GM13977 (cell line): ENCODE measurements around the gene THOC2.
"Not testable (repeated sequence)": the region's sequence is repeated elsewhere in the genome, so short reads cannot be mapped to it uniquely, and the experiment has no call there.

Experiments
- DNase-seq: peaks from one replicate; pipeline ENCODE4 v3.0.0; 2012; ENCODE audit warnings: low spot score
- CTCF ChIP-seq: IDR thresholded peaks from 2 replicates; pipeline ENCODE4 v1.5.1; 2012; ENCODE audit warnings: mild to moderate bottlenecking, control low read depth; ENCODE audit not compliant: insufficient read depth; ENCODE audit errors: extremely low read depth, missing control alignments
- in situ Hi-C: fragments of 300-500 bp; cut with MboI; formaldehyde crosslinking; loops from one replicate; pipeline ENCODE4 v1.12.0; 2022; ENCODE audit warnings: low sequenced_read_pairs, low pct_unique_long_range_greater_than_20kb, mixed read lengths, inconsistent platforms; ENCODE audit not compliant: unreplicated experiment

THOC2 gene

GRCh38 chrX:123713434-123713833, 19.4 kb downstream of the THOC2 start:
- DNase-seq = no peak
- in situ Hi-C loops = no loop called here
- no peak for TF ChIP-seq CTCF

GRCh38 chrX:123711201-123711600, 21.7 kb downstream of the THOC2 start:
- DNase-seq, in situ Hi-C loops: not testable (repeated sequence)

- TF ChIP-seq CTCF = no peak
- no peak for DNase-seq
- in situ Hi-C loops = no loop called here
These were observed 28.1 kb downstream of the THOC2 start for GRCh38 chrX:123704781-123705180.

GRCh38 chrX:123698979-123699520, 33.8 kb downstream of the THOC2 start:
- DNase-seq = no peak
- TF ChIP-seq CTCF = no peak
- in situ Hi-C loops = no loop called here

- in situ Hi-C loops = no loop called here
- no peak for TF ChIP-seq CTCF
- DNase-seq = no peak
These were observed 36.5 kb downstream of the THOC2 start for GRCh38 chrX:123696334-123696733.

- in situ Hi-C loops = no loop called here
- no peak for TF ChIP-seq CTCF
- no peak for DNase-seq
These were observed 37.6 kb downstream of the THOC2 start for GRCh38 chrX:123695242-123695641.

GRCh38 chrX:123691776-123692175, 41.1 kb downstream of the THOC2 start:
- no peak for TF ChIP-seq CTCF
- no peak for DNase-seq
- in situ Hi-C loops = no loop called here
